ENCODE data around the gene PATL1. TPM values are rescaled to one million over a fixed set of nuclear protein-coding genes. Genes with fewer than 3 reads are reported as not detected.

The PATL1 gene
- total and polyA plus RNA-seq, 2 of the 8 experiments (the other 6 are each of a cell fraction or from before 2014, with no cell fraction given): 30.4 to 33.4 TPM

- Histone ChIP-seq H2AK5ac (ENCODE audit: low read depth, low read length) (no peak overlapping the region), H4K5ac (ENCODE audit: insufficient read length, low read depth, low read length) (no peak overlapping the region), H3K4me2 (ENCODE audit: insufficient read depth in 1 of 2, low read depth in 2 of 2, low read length in 2 of 2) (no peak overlapping the region), H2BK120ac (replicated peaks; ENCODE audit: low read depth, low read length) (no peak overlapping the region), H3K27me3 (replicated peaks in 1 of 4; ENCODE audit: control insufficient read depth in 3 of 4, extremely low read depth in 1 of 4, insufficient read depth in 3 of 4, low read length in 3 of 4) (no peaks in the 10 kb centered on the region), H3K36me3 (ENCODE audit: control insufficient read depth in 2 of 4, insufficient read depth in 4 of 4, low read length in 3 of 4) (peaks cover 14 to 79% (median 55%) of the 10 kb centered on the region in 4 experiments), H3K79me2 (ENCODE audit: control insufficient read depth in 1 of 2, insufficient read depth in 2 of 2, low read length in 2 of 2) (no peaks in the 10 kb centered on the region), H3K4me3 (ENCODE audit: extremely low read depth in 1 of 4, insufficient read depth in 2 of 4, low read depth in 3 of 4, low read length in 4 of 4) (no peak overlapping the region), H3K4me1 (replicated peaks in 1 of 4; ENCODE audit: control insufficient read depth in 3 of 4, insufficient read depth in 4 of 4, low read length in 3 of 4) (no peaks in the 10 kb centered on the region), H3K9ac (replicated peaks in 1 of 4; ENCODE audit: extremely low read depth in 1 of 4, low read depth in 3 of 4, low read length in 3 of 4) (no peak overlapping the region), H2BK12ac (ENCODE audit: low read depth, low read length) (no peak overlapping the region), H3K14ac (ENCODE audit: insufficient read length) (no peak overlapping the region), H4K8ac (ENCODE audit: extremely low read depth, insufficient read depth, low read length) (no peak overlapping the region), H2BK20ac (ENCODE audit: low read length) (no peak overlapping the region), H2AFZ (ENCODE audit: low read length) (no peak overlapping the region), H2BK15ac (ENCODE audit: low read length) (no peak overlapping the region), H3K56ac (replicated peaks; ENCODE audit: insufficient read length, low read depth, low read length) (no peak overlapping the region), H3K4ac (replicated peaks; ENCODE audit: insufficient read length, low read depth, low read length) (no peak overlapping the region), H4K91ac (replicated peaks; ENCODE audit: insufficient read length, low read length) (no peak overlapping the region), H3K18ac (ENCODE audit: extremely low read depth, low read length) (no peak overlapping the region), H3K23ac (ENCODE audit: insufficient read length) (no peak overlapping the region), H4K20me1 (replicated peaks in 1 of 2; ENCODE audit: control insufficient read depth in 1 of 2, insufficient read depth in 2 of 2, low read length in 2 of 2) (peaks cover 2 to 4% of the 10 kb centered on the region in 2 experiments), H2BK5ac (ENCODE audit: low read depth, low read length) (no peak overlapping the region), H3K27ac (ENCODE audit: low read depth, low read length) (no peak overlapping the region), H3K23me2 (ENCODE audit: low read depth, low read length) (no peaks in the 10 kb centered on the region), H3K79me1 (ENCODE audit: low read depth, low read length) (no peaks in the 10 kb centered on the region), H3K9me3 (ENCODE audit: insufficient read depth in 2 of 2, low read depth in 1 of 2, low read length in 1 of 2) (peaks cover 0 to 3% of the 10 kb centered on the region in 2 experiments; a peak in 1 of 4 replicates)
- no peak for TF ChIP-seq SUZ12 (IDR thresholded peaks at IDR 0.05; ENCODE audit: low read length)
- no peak for DNase-seq (ENCODE audit: low read depth in 1 of 2, low spot score in 2 of 2)
- no peak for FAIRE-seq
- 96% methylated on average over 3 of the region's 3 CpGs; no CpG with 5 or more reads in 1 of the 2 experiments for WGBS, 2 experiments (ENCODE audit: extremely low coverage in 1 of 2, insufficient coverage in 1 of 2, insufficient read length in 1 of 2, insufficient replicate concordance in 2 of 2, low coverage in 1 of 2, low lambda C conversion rate in 2 of 2, missing lambda C conversion rate in 1 of 2)
- CTCF ChIA-PET (ENCODE audit: partially characterized antibody): no interaction called here
- POLR2A ChIA-PET (ENCODE audit: partially characterized antibody): no interaction called here
These were observed 21.4 kb downstream of the PATL1 start for GRCh38 chr11:59647245-59647980.

Measured in H1 (cell line).